Bone marrow (tissue), 2 donors: ENCODE data around the gene NPHP4.

Source experiments
- DNase-seq, 2 donors: peaks; one replicate each; lab custom pipeline; 2025; lab: John Stamatoyannopoulos, UW

Gene NPHP4

GRCh38 chr1:5831600-5832335, 160.5 kb downstream of the NPHP4 start:
- DNase-seq: no peak

GRCh38 chr1:5830771-5831599, 161.2 kb downstream of the NPHP4 start:
- no peak for DNase-seq

GRCh38 chr1:5829414-5829813, 162.8 kb downstream of the NPHP4 start:
- no peak for DNase-seq

GRCh38 chr1:5828308-5828935, 163.8 kb downstream of the NPHP4 start:
- DNase-seq: no peak

- DNase-seq: no peak
These were observed 164.7 kb downstream of the NPHP4 start for GRCh38 chr1:5827516-5827915.

- DNase-seq: no peak
These were observed 165.6 kb downstream of the NPHP4 start for GRCh38 chr1:5826601-5827000.

- no peak for DNase-seq
These were observed 169.5 kb downstream of the NPHP4 start for GRCh38 chr1:5822726-5823125.

- DNase-seq: no peak
These were observed 170.0 kb downstream of the NPHP4 start for GRCh38 chr1:5822266-5822665.

- DNase-seq: no peak
These were observed 170.6 kb downstream of the NPHP4 start for GRCh38 chr1:5821540-5822176.

- no peak for DNase-seq
These were observed 172.2 kb downstream of the NPHP4 start for GRCh38 chr1:5820026-5820421.

GRCh38 chr1:5819391-5820025, 172.7 kb downstream of the NPHP4 start:
- no peak for DNase-seq

- DNase-seq: no peak
These were observed 173.5 kb downstream of the NPHP4 start for GRCh38 chr1:5818755-5819154.

GRCh38 chr1:5815716-5816115, 176.5 kb downstream of the NPHP4 start:
- DNase-seq: no peak

- no peak for DNase-seq
These were observed 177.0 kb downstream of the NPHP4 start for GRCh38 chr1:5815211-5815610.

- DNase-seq: no peak
These were observed 178.1 kb downstream of the NPHP4 start for GRCh38 chr1:5814046-5814619.

GRCh38 chr1:5813480-5813879, 178.7 kb downstream of the NPHP4 start:
- DNase-seq: no peak
